ENCODE data around the gene ADCY5.

ADCY5 gene

GRCh38 chr3:123297627-123297899, 151.3 kb downstream of the ADCY5 start:
- H3K4me2 ChIP-seq (ENCODE audit: insufficient read depth, low read length) = no peak overlapping the region
- no peaks in the 10 kb centered on the region for H3K4me1 ChIP-seq (ENCODE audit: insufficient read depth, low read length)
- no peaks in the 10 kb centered on the region for H3K79me2 ChIP-seq (ENCODE audit: insufficient read depth, low read length)
- no peak overlapping the region for H3K4me3 ChIP-seq (ENCODE audit: low read depth in 1 of 2, low read length in 2 of 2)
- ATAC-seq (ENCODE audit: insufficient read depth, low read depth) = peak; percentile 66; the same call in 2 of the 3 replicates
- no peaks in the 10 kb centered on the region for H3K36me3 ChIP-seq (ENCODE audit: insufficient read depth, low read length)
- peaks cover 10% of the 10 kb centered on the region for H3K27me3 ChIP-seq (ENCODE audit: insufficient read depth, low read length, poor library complexity)
- TF ChIP-seq EZH2 (IDR thresholded peaks at IDR 0.05; ENCODE audit: borderline replicate concordance, low read depth, low read length, severe bottlenecking) = no peak
- TF ChIP-seq, protein P1, sequence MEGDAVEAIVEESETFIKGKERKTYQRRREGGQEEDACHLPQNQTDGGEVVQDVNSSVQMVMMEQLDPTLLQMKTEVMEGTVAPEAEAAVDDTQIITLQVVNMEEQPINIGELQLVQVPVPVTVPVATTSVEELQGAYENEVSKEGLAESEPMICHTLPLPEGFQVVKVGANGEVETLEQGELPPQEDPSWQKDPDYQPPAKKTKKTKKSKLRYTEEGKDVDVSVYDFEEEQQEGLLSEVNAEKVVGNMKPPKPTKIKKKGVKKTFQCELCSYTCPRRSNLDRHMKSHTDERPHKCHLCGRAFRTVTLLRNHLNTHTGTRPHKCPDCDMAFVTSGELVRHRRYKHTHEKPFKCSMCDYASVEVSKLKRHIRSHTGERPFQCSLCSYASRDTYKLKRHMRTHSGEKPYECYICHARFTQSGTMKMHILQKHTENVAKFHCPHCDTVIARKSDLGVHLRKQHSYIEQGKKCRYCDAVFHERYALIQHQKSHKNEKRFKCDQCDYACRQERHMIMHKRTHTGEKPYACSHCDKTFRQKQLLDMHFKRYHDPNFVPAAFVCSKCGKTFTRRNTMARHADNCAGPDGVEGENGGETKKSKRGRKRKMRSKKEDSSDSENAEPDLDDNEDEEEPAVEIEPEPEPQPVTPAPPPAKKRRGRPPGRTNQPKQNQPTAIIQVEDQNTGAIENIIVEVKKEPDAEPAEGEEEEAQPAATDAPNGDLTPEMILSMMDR (IDR thresholded peaks at IDR 0.05; ENCODE audit: borderline replicate concordance, extremely low read depth, low read length, poor library complexity, severe bottlenecking) = peak; percentile 50
- no peaks in the 10 kb centered on the region for H3K9me3 ChIP-seq (ENCODE audit: insufficient read depth, low read length, severe bottlenecking)
- no peak overlapping the region for H3K27ac ChIP-seq (ENCODE audit: low read length)
- no peak overlapping the region for H2AFZ ChIP-seq (ENCODE audit: low read depth, low read length)
- peak; percentile 14 for DNase-seq
- no peaks in the 10 kb centered on the region for H4K20me1 ChIP-seq (ENCODE audit: insufficient read depth, low read length)
- no peak overlapping the region for H3K9ac ChIP-seq (ENCODE audit: low read depth, low read length)

DNA sequence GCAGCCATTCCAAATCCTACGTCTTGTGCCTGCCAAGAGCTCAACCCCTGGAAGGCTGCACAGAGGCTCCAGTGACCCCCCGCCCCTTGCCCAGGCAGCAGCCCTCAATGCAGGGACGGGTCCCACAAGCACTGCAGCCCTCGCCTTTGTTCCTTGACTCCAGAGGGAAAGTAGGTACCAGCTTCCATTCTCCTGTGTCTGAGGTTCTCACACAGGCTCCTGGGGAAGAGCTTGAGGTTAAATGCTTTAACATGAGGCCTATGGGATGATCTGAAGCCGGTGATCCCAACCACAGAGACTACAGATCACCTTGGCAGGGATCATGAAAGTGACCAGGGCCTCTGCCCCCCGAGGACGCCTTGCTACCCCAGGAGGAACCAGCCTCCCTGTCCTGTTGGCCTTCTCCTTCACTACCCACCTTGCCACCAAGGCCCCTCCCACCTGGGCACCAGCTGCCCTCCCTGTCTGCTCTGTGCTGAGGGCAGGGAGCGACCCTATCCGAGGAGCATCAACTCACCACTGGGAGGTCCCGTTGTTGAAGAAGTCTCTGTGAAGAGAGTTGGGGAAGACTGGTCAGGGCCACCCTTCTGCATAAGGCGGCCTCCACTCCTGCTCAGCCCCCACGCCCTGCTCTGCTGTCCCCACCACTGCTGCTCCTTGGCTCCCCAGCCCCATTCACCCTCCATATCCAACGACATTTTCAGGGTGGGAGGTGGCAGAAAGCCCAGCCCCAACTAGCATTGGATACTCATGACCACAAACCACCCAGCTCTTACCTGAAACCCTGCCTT, 151.9 kb downstream of the ADCY5 start:
- ATAC-seq (ENCODE audit: insufficient read depth, low read depth) (no peak; the same call in 2 of the 3 replicates), DNase-seq (no peak)
- H3K79me2 ChIP-seq (ENCODE audit: insufficient read depth, low read length) = no peaks in the 10 kb centered on the region
- H4K20me1 ChIP-seq (ENCODE audit: insufficient read depth, low read length) = no peaks in the 10 kb centered on the region
- no peak for TF ChIP-seq EZH2 (IDR thresholded peaks at IDR 0.05; ENCODE audit: borderline replicate concordance, low read depth, low read length, severe bottlenecking)
- TF ChIP-seq, protein P1 (IDR thresholded peaks at IDR 0.05; ENCODE audit: borderline replicate concordance, extremely low read depth, low read length, poor library complexity, severe bottlenecking) = no peak
- no peak overlapping the region for H3K4me3 ChIP-seq (ENCODE audit: low read depth in 1 of 2, low read length in 2 of 2)
- no peak overlapping the region for H3K9ac ChIP-seq (ENCODE audit: low read depth, low read length)
- no peaks in the 10 kb centered on the region for H3K36me3 ChIP-seq (ENCODE audit: insufficient read depth, low read length)
- no peak overlapping the region for H3K4me2 ChIP-seq (ENCODE audit: insufficient read depth, low read length)
- H2AFZ ChIP-seq (ENCODE audit: low read depth, low read length) = no peak overlapping the region
- H3K4me1 ChIP-seq (ENCODE audit: insufficient read depth, low read length) = no peaks in the 10 kb centered on the region
- peaks cover 10% of the 10 kb centered on the region for H3K27me3 ChIP-seq (ENCODE audit: insufficient read depth, low read length, poor library complexity)
- no peaks in the 10 kb centered on the region for H3K9me3 ChIP-seq (ENCODE audit: insufficient read depth, low read length, severe bottlenecking)
- no peak overlapping the region for H3K27ac ChIP-seq (ENCODE audit: low read length)

- TF ChIP-seq EZH2 (IDR thresholded peaks at IDR 0.05; ENCODE audit: borderline replicate concordance, low read depth, low read length, severe bottlenecking) = no peak
- TF ChIP-seq, protein P1 (IDR thresholded peaks at IDR 0.05; ENCODE audit: borderline replicate concordance, extremely low read depth, low read length, poor library complexity, severe bottlenecking) = no peak
- no peaks in the 10 kb centered on the region for H3K79me2 ChIP-seq (ENCODE audit: insufficient read depth, low read length)
- H3K27ac ChIP-seq (ENCODE audit: low read length) = no peak overlapping the region
- ATAC-seq (ENCODE audit: insufficient read depth, low read depth) = no peak
- DNase-seq = no peak
- no peak overlapping the region for H3K9ac ChIP-seq (ENCODE audit: low read depth, low read length)
- no peaks in the 10 kb centered on the region for H3K36me3 ChIP-seq (ENCODE audit: insufficient read depth, low read length)
- no peaks in the 10 kb centered on the region for H4K20me1 ChIP-seq (ENCODE audit: insufficient read depth, low read length)
- no peak overlapping the region for H2AFZ ChIP-seq (ENCODE audit: low read depth, low read length)
- no peak overlapping the region for H3K4me2 ChIP-seq (ENCODE audit: insufficient read depth, low read length)
- peaks cover 10% of the 10 kb centered on the region for H3K27me3 ChIP-seq (ENCODE audit: insufficient read depth, low read length, poor library complexity)
- no peak overlapping the region for H3K4me3 ChIP-seq (ENCODE audit: low read depth in 1 of 2, low read length in 2 of 2)
- no peaks in the 10 kb centered on the region for H3K4me1 ChIP-seq (ENCODE audit: insufficient read depth, low read length)
- no peaks in the 10 kb centered on the region for H3K9me3 ChIP-seq (ENCODE audit: insufficient read depth, low read length, severe bottlenecking)
Observed at GRCh38 chr3:123296261-123296660, 152.6 kb downstream of the ADCY5 start.
